CD4-positive, alpha-beta T cell (primary cell): Measurements from ENCODE around the gene TBC1D2B. TPM values are rescaled to one million over a fixed set of nuclear protein-coding genes. Genes with fewer than 3 reads are reported as not detected.

ENCODE experiments used
- ATAC-seq: fragments of 200-7000 bp; cut with Tn5 transposase; one replicate; pipeline ENCODE4 v1.10.0; 2022; ENCODE audit warnings: mild to moderate bottlenecking; ENCODE audit not compliant: poor library complexity
- CTCF ChIA-PET: fragments of 350-600 bp; sonication (Branson Sonifier 250); formaldehyde crosslinking; loops from one replicate; lab custom pipeline; 2021; ENCODE audit warnings: antibody characterized with exemption, inconsistent platforms; lab: Charles Lee
- POLR2A ChIA-PET: fragments of 350-600 bp; sonication (Branson Sonifier 250); formaldehyde crosslinking; loops from one replicate; lab custom pipeline; 2021; ENCODE audit warnings: antibody characterized with exemption, inconsistent platforms; lab: Charles Lee
- DNase-seq, 14 experiments: peaks; one replicate each; pipeline ENCODE4 v3.0.0-alpha.2; 2013 to 2020; ENCODE audit warnings: mixed read lengths in 2 of 14
- H3K27ac ChIP-seq, 2 donors: one replicate each; pipeline versions ENCODE4 v1.5.1 to v1.7.0; 2013; ENCODE audit warnings: low read length in 2 of 2, low read depth in 1 of 2, mild to moderate bottlenecking in 1 of 2
- H3K27me3 ChIP-seq, 2 experiments: 1 replicate in 1 of 2; 2 replicates in 1 of 2; pipeline versions ENCODE4 v1.6.1 to v1.7.0; 2013; ENCODE audit warnings: low read length in 2 of 2, control low read depth in 1 of 2, mild to moderate bottlenecking in 1 of 2, moderate library complexity in 1 of 2; ENCODE audit not compliant: insufficient read depth in 2 of 2, control insufficient read depth in 1 of 2
- H3K36me3 ChIP-seq: one replicate; pipeline ENCODE4 v1.6.1; 2013; ENCODE audit warnings: low read length, control low read depth; ENCODE audit not compliant: insufficient read depth
- H3K4me1 ChIP-seq: one replicate; pipeline ENCODE4 v1.6.1; 2013; ENCODE audit warnings: low read length, control low read depth; ENCODE audit not compliant: insufficient read depth
- H3K4me3 ChIP-seq: one replicate; pipeline ENCODE4 v1.5.1; 2013; ENCODE audit warnings: mild to moderate bottlenecking, low read length, moderate library complexity
- H3K9me3 ChIP-seq, 2 experiments: 1 replicate in 1 of 2; 2 replicates in 1 of 2; pipeline versions ENCODE4 v1.6.1 to v1.7.0; 2013; ENCODE audit warnings: low read length in 2 of 2, mild to moderate bottlenecking in 2 of 2, control low read depth in 1 of 2, moderate library complexity in 1 of 2; ENCODE audit not compliant: control insufficient read depth in 1 of 2, insufficient read depth in 1 of 2
- H3K27ac Mint-ChIP-seq: one replicate; pipeline ENCODE4 v1.8.0; 2020; ENCODE audit warnings: mixed read lengths
- H3K27me3 Mint-ChIP-seq: one replicate; pipeline ENCODE4 v1.8.0; 2021; ENCODE audit warnings: mixed read lengths
- H3K36me3 Mint-ChIP-seq: one replicate; pipeline ENCODE4 v1.8.0; 2021; ENCODE audit warnings: low read depth, mixed read lengths
- H3K4me1 Mint-ChIP-seq: one replicate; pipeline ENCODE4 v1.8.0; 2021; ENCODE audit warnings: low read depth, mixed read lengths
- H3K4me3 Mint-ChIP-seq: one replicate; pipeline ENCODE4 v1.8.0; 2020; ENCODE audit warnings: mild to moderate bottlenecking, mixed read lengths
- H3K9me3 Mint-ChIP-seq: one replicate; pipeline ENCODE4 v1.8.0; 2020; ENCODE audit warnings: mixed read lengths
- intact Hi-C, 2 experiments: fragments of 100-400 bp; cut with DNase I in 1 of 2; cut with micrococcal nuclease in 1 of 2; formaldehyde crosslinking; loops; one replicate each; pipeline versions ENCODE4 v1.15.1 to v1.9.0; 2023 to 2025; cut with DNase I, micrococcal nuclease
- total RNA-seq, 174 experiments: library from RNA in 2 of 174; stranded (reverse) in 2 of 174; gene quantifications; one replicate each; pipeline ENCODE4 v1.2.3 and lab custom pipeline; 2021 to 2026
- TF ChIP-seq, protein P1 (sequence below): fragments of 200-600 bp; IDR thresholded peaks from one replicate; pipeline ENCODE4 v1.8.0; 2022; ENCODE audit warnings: antibody characterized with exemption, mild to moderate bottlenecking

TBC1D2B gene
- total RNA-seq, 2 experiments from 2014 or later, result 89.3 to 97.6 TPM

GRCh38 chr15:78065284-78065872, 12.1 kb downstream of the TBC1D2B start:
- H3K36me3 Mint-ChIP-seq, result no peaks in the 10 kb centered on the region
- DNase-seq (peak in 3 of 14 experiments; percentile 50 to 65 (median 50)), ATAC-seq (peak; percentile 13)
- H3K4me1 Mint-ChIP-seq, result peaks cover 2% of the 10 kb centered on the region
- H3K27ac Mint-ChIP-seq, result no peak overlapping the region
- TF ChIP-seq, protein P1, sequence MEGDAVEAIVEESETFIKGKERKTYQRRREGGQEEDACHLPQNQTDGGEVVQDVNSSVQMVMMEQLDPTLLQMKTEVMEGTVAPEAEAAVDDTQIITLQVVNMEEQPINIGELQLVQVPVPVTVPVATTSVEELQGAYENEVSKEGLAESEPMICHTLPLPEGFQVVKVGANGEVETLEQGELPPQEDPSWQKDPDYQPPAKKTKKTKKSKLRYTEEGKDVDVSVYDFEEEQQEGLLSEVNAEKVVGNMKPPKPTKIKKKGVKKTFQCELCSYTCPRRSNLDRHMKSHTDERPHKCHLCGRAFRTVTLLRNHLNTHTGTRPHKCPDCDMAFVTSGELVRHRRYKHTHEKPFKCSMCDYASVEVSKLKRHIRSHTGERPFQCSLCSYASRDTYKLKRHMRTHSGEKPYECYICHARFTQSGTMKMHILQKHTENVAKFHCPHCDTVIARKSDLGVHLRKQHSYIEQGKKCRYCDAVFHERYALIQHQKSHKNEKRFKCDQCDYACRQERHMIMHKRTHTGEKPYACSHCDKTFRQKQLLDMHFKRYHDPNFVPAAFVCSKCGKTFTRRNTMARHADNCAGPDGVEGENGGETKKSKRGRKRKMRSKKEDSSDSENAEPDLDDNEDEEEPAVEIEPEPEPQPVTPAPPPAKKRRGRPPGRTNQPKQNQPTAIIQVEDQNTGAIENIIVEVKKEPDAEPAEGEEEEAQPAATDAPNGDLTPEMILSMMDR, result no peak
- Histone ChIP-seq H3K27ac (peak overlapping the region; percentile 39 to 79), H3K4me1 (peaks cover 86% of the 10 kb centered on the region), H3K9me3 (no peaks in the 10 kb centered on the region), H3K4me3 (peak overlapping the region; percentile 9), H3K36me3 (no peaks in the 10 kb centered on the region), H3K27me3 (no peaks in the 10 kb centered on the region)
- no peaks in the 10 kb centered on the region for H3K9me3 Mint-ChIP-seq
- no peak overlapping the region for H3K4me3 Mint-ChIP-seq
- ChIA-PET CTCF (no interaction called here), POLR2A (interaction anchor here (0.6 to 14.8 kb wide), 4 partner anchors 11 to 43 kb away, joined by 3 to 304 read pairs (median 6); partner anchors contain the start of gene TBC1D2B)
- intact Hi-C loops, result no loop called here
- H3K27me3 Mint-ChIP-seq, result no peaks in the 10 kb centered on the region

- no peak for DNase-seq
- POLR2A ChIA-PET, result no interaction called here
- intact Hi-C loops, result no loop called here
These were observed 13.0 kb downstream of the TBC1D2B start for GRCh38 chr15:78064544-78064943.

DNA sequence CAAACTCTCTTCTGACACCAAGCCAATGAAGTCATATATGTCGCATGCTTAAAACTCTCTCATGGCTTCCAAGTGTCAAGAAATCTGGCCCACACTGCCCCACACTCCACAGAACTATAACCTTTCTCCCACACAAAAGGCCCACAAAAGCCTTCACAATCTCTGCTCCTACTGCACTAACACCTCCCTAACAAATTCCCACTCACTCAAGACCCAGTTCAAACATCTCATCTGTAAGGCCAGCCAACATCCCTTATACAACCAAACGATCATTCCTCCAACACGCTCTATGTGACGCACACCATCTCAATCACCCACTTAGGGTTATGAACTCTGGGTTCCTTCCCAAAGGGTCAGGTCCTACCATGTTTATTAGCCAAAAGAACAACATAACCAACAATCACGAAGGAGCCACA, 13.5 kb downstream of the TBC1D2B start:
- Mint-ChIP-seq H3K36me3 (no peaks in the 10 kb centered on the region), H3K27me3 (no peaks in the 10 kb centered on the region), H3K4me3 (no peak overlapping the region), H3K9me3 (no peaks in the 10 kb centered on the region), H3K4me1 (peaks cover 16% of the 10 kb centered on the region), H3K27ac (no peak overlapping the region)
- no peak overlapping the region for H3K27ac ChIP-seq
- H3K27me3 ChIP-seq, result no peaks in the 10 kb centered on the region
- no peak for ATAC-seq
- H3K4me3 ChIP-seq, result no peak overlapping the region
- no peaks in the 10 kb centered on the region for H3K9me3 ChIP-seq
- intact Hi-C loops, result no loop called here
- ChIA-PET POLR2A (interaction anchor here (2.5 to 3.7 kb wide), 2 partner anchors 13 to 29 kb away, joined by 20 to 40 read pairs; no protein-coding TSS in a partner anchor), CTCF (interaction anchor here (2.4 kb wide), 1 partner anchor 14 kb away, joined by 9 read pairs; no protein-coding TSS in a partner anchor)
- H3K4me1 ChIP-seq, result peaks cover 85% of the 10 kb centered on the region
- TF ChIP-seq, protein P1, result no peak
- DNase-seq, result no peak
- H3K36me3 ChIP-seq, result no peaks in the 10 kb centered on the region

More at GRCh38 chr15:78064544-78064943, 13.0 kb downstream of the TBC1D2B start:
- Mint-ChIP-seq H3K27me3 (no peaks in the 10 kb centered on the region), H3K27ac (no peak overlapping the region), H3K9me3 (no peaks in the 10 kb centered on the region), H3K4me1 (peaks cover 10% of the 10 kb centered on the region), H3K36me3 (no peaks in the 10 kb centered on the region), H3K4me3 (no peak overlapping the region)
- Histone ChIP-seq H3K36me3 (no peaks in the 10 kb centered on the region), H3K27ac (peak overlapping the region in 1 of 2 donors; percentile 79), H3K9me3 (no peaks in the 10 kb centered on the region), H3K4me1 (peaks cover 85% of the 10 kb centered on the region), H3K4me3 (no peak overlapping the region), H3K27me3 (no peaks in the 10 kb centered on the region)
- ATAC-seq, result no peak
- CTCF ChIA-PET, result no interaction called here
- TF ChIP-seq, protein P1, result no peak
